Measurements from ENCODE around the gene BRSK2. TPM values are rescaled to one million over a fixed set of nuclear protein-coding genes. Genes with fewer than 3 reads are reported as not detected.

The BRSK2 gene
- total and polyA plus RNA-seq, 9 of the 15 experiments (the other 6 are each of a cell fraction or from before 2014, with no cell fraction given), result 0.06 to 0.52 (median 0.18) TPM; not detected in 5

DNA sequence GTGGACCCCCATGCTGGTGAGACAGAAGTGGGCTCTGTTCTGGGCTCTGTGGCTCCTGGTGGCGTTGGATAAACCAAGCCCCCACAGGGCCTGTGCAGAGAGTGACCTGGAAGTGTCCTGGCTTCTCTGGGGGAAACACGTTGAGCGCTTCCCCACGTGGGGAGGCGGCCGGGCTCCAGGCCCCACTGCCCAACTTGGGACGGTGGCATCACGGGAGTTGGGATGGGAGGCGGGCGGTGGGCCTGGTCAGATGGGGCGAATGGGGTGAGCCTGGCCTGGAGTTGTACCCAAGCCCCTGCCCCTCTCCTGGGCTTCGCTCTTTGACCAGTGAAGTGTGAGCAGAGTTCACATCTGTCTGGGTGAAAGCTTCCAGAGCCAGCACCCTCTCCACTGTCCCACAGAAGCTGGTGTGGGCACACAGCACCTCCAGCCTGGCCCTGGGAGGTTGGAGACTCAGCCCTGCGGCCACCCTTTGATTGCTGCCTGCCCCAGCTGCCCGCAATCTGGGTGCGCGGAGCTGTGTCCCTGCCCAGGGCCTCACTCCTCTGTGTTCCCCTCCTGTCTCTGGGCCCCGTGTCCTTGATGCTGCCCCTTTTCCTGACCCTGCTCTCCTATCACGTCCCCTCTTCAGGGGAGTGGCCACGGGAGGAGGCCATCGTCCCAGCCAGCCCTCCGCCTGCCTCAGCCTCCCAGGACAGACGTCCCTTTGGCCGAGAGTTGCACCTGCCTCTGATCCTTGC is 14.2 kb downstream of the BRSK2 start:
- WGBS (ENCODE audit: insufficient coverage, low coverage, missing lambda C conversion rate), result 14% methylated on average over 22 of the region's 23 CpGs
- Histone ChIP-seq H3K4me3 (no peak overlapping the region), H3K79me2 (ENCODE audit: control insufficient read depth, insufficient read depth, low read length) (no peaks in the 10 kb centered on the region), H2AFZ (ENCODE audit: low read depth, low read length) (no peak overlapping the region), H4K20me1 (replicated peaks; ENCODE audit: control insufficient read depth, insufficient read depth, low read length) (peaks cover 14% of the 10 kb centered on the region), H3K9me3 (replicated peaks; ENCODE audit: control insufficient read depth, insufficient read depth, low read depth, low read length) (no peaks in the 10 kb centered on the region), H3K36me3 (ENCODE audit: control insufficient read depth, insufficient read depth, low read length) (no peaks in the 10 kb centered on the region), H3K27ac (ENCODE audit: extremely low read depth, low read depth, low read length) (no peak overlapping the region), H3K9me1 (ENCODE audit: control insufficient read depth, insufficient read depth, low read length) (no peaks in the 10 kb centered on the region), H3K4me1 (replicated peaks in 1 of 2; ENCODE audit: control insufficient read depth in 2 of 2, insufficient read depth in 2 of 2, low read length in 2 of 2) (peaks cover 0 to 24% of the 10 kb centered on the region in 2 experiments; a peak in 2 of 5 replicates), H3K4me2 (ENCODE audit: insufficient read depth, low read length) (no peak overlapping the region), H3K27me3 (ENCODE audit: control insufficient read depth in 2 of 2, insufficient read depth in 2 of 2, low read length in 2 of 2) (peaks cover 0 to 50% of the 10 kb centered on the region in 2 experiments; a peak in 2 of 5 replicates), H3K9ac (ENCODE audit: insufficient read depth in 1 of 2, low read depth in 2 of 2, low read length in 2 of 2) (no peak overlapping the region)
- in situ Hi-C loops (cut with MboI) (no loop called here), intact Hi-C loops (cut with micrococcal nuclease) (no loop called here)
- ATAC-seq (no peak), FAIRE-seq (no peak), DNase-seq (ENCODE audit: extremely low read depth in 1 of 4, low spot score in 3 of 4) (no peak)
- ChIA-PET POLR2A (no interaction called here), CTCF (ENCODE audit: low intra/inter-chr PET ratio) (interaction anchor here (0.6 kb wide), 1 partner anchor 79 kb away, joined by 3 read pairs; no protein-coding TSS in a partner anchor)
- TF ChIP-seq, protein P1, sequence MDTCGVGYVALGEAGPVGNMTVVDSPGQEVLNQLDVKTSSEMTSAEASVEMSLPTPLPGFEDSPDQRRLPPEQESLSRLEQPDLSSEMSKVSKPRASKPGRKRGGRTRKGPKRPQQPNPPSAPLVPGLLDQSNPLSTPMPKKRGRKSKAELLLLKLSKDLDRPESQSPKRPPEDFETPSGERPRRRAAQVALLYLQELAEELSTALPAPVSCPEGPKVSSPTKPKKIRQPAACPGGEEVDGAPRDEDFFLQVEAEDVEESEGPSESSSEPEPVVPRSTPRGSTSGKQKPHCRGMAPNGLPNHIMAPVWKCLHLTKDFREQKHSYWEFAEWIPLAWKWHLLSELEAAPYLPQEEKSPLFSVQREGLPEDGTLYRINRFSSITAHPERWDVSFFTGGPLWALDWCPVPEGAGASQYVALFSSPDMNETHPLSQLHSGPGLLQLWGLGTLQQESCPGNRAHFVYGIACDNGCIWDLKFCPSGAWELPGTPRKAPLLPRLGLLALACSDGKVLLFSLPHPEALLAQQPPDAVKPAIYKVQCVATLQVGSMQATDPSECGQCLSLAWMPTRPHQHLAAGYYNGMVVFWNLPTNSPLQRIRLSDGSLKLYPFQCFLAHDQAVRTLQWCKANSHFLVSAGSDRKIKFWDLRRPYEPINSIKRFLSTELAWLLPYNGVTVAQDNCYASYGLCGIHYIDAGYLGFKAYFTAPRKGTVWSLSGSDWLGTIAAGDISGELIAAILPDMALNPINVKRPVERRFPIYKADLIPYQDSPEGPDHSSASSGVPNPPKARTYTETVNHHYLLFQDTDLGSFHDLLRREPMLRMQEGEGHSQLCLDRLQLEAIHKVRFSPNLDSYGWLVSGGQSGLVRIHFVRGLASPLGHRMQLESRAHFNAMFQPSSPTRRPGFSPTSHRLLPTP (IDR thresholded peaks at IDR 0.05; ENCODE audit: borderline replicate concordance, extremely low read depth, insufficient read length), result no peak
- no TSS peak for BruUV-seq (replicated peaks)

Measured in K562 (cell line).